GM21360 (cell line): ENCODE data around the gene DUXA.
"Not testable (repeated sequence)": the region's sequence is repeated elsewhere in the genome, so short reads cannot be mapped to it uniquely, and the experiment has no call there.

Experiments
- ATAC-seq: cut with Tn5 transposase; IDR thresholded peaks from one replicate; pipeline ENCODE4 v1.9.1; 2021; ENCODE audit warnings: mild to moderate bottlenecking, moderate library complexity; ENCODE audit not compliant: unreplicated experiment

The DUXA gene

GRCh38 chr19:57167385-57167784 is at the start of gene DUXA:
Gene DUXA, minus strand, starts transcription at chr19:57167485. Its CDS starts 42 bp downstream, at chr19:57167443.
- no peak for ATAC-seq

- no peak for ATAC-seq
Observed at GRCh38 chr19:57212109-57212508, 44.8 kb upstream of the DUXA start.

- no peak for ATAC-seq
Observed at GRCh38 chr19:57210381-57210780, 43.1 kb upstream of the DUXA start.

GRCh38 chr19:57202160-57202559 is 34.9 kb upstream of the DUXA start:
- no peak for ATAC-seq

GRCh38 chr19:57197874-57198273 is 30.6 kb upstream of the DUXA start:
- not testable (repeated sequence) for ATAC-seq

- no peak for ATAC-seq
Observed at GRCh38 chr19:57192993-57193392, 25.7 kb upstream of the DUXA start.

GRCh38 chr19:57192077-57192420 is 24.8 kb upstream of the DUXA start:
- ATAC-seq, result no peak

GRCh38 chr19:57191141-57192076 is 24.1 kb upstream of the DUXA start, which contains the start of gene ZNF264:
Gene ZNF264, plus strand, starts transcription at chr19:57191500. Its CDS starts 414 bp downstream, at chr19:57191914.
- peak; percentile 86 for ATAC-seq

- no peak for ATAC-seq
Observed at GRCh38 chr19:57190301-57190700, 23.0 kb upstream of the DUXA start.

- no peak for ATAC-seq
Observed at GRCh38 chr19:57171551-57172081, 4.3 kb upstream of the DUXA start.

- no peak for ATAC-seq
Observed at GRCh38 chr19:57165846-57166245, 1.4 kb downstream of the DUXA start.

GRCh38 chr19:57161985-57162539 is 5.2 kb downstream of the DUXA start:
- no peak for ATAC-seq

- no peak for ATAC-seq
Observed at GRCh38 chr19:57152921-57153320, 14.4 kb downstream of the DUXA start.

GRCh38 chr19:57141699-57142098 is 25.6 kb downstream of the DUXA start:
- no peak for ATAC-seq

- ATAC-seq, result no peak
Observed at GRCh38 chr19:57135797-57136196, 31.5 kb downstream of the DUXA start.

GRCh38 chr19:57127403-57127802 is 39.9 kb downstream of the DUXA start:
- ATAC-seq, result not testable (repeated sequence)

- ATAC-seq, result no peak
Observed at GRCh38 chr19:57123882-57124281, 43.4 kb downstream of the DUXA start.

GRCh38 chr19:57118848-57119247 is 48.4 kb downstream of the DUXA start:
- no peak for ATAC-seq

- not testable (repeated sequence) for ATAC-seq
Observed at GRCh38 chr19:57113501-57113900, 53.8 kb downstream of the DUXA start.

GRCh38 chr19:57111329-57111644 is 56.0 kb downstream of the DUXA start:
- ATAC-seq, result no peak

GRCh38 chr19:57110592-57111328 is 56.5 kb downstream of the DUXA start:
- no peak for ATAC-seq
